EH (cell line): Measurements from ENCODE around the gene CEP112.

Experiments
- DNase-seq: peaks from one replicate; pipeline ENCODE4 v3.0.0-alpha.2; 2015; ENCODE audit warnings: low read depth

CEP112 gene

GRCh38 chr17:66191593-66192377 lies at the start of gene CEP112:
Gene CEP112, minus strand, starts transcription at chr17:66192133.
- peak; percentile 60 for DNase-seq

- peak; percentile 75 for DNase-seq
Measured at GRCh38 chr17:66240630-66241029, 48.7 kb upstream of the CEP112 start.

GRCh38 chr17:66240013-66240412 lies 48.1 kb upstream of the CEP112 start:
- peak; percentile 71 for DNase-seq

- no peak for DNase-seq
Measured at GRCh38 chr17:66235377-66235994, 43.6 kb upstream of the CEP112 start.

GRCh38 chr17:66234611-66235010 lies 42.7 kb upstream of the CEP112 start:
- no peak for DNase-seq

GRCh38 chr17:66233023-66233753 lies 41.3 kb upstream of the CEP112 start:
- no peak for DNase-seq

GRCh38 chr17:66230922-66231591 lies 39.1 kb upstream of the CEP112 start:
- no peak for DNase-seq

GRCh38 chr17:66229783-66230538 lies 38.0 kb upstream of the CEP112 start:
- no peak for DNase-seq

GRCh38 chr17:66228887-66229782 lies 37.2 kb upstream of the CEP112 start, which contains the start of gene APOH:
Gene APOH, minus strand, starts transcription at chr17:66229415. Its CDS starts 36 bp downstream, at chr17:66229379.
- no peak for DNase-seq

GRCh38 chr17:66227212-66228045 lies 35.5 kb upstream of the CEP112 start:
- no peak for DNase-seq

GRCh38 chr17:66222798-66223350 lies 30.9 kb upstream of the CEP112 start:
- no peak for DNase-seq

- no peak for DNase-seq
Measured at GRCh38 chr17:66221755-66222530, 30.0 kb upstream of the CEP112 start.

- no peak for DNase-seq
Measured at GRCh38 chr17:66221343-66221742, 29.4 kb upstream of the CEP112 start.

- DNase-seq: no peak
Measured at GRCh38 chr17:66220079-66220835, 28.3 kb upstream of the CEP112 start.

- DNase-seq: no peak
Measured at GRCh38 chr17:66215529-66215911, 23.6 kb upstream of the CEP112 start.

GRCh38 chr17:66214884-66215528 lies 23.1 kb upstream of the CEP112 start:
- DNase-seq: no peak
